Breast epithelium (tissue), 4 donors: ENCODE measurements around the gene PCSK5. TPM values are rescaled to one million over a fixed set of nuclear protein-coding genes. Genes with fewer than 3 reads are reported as not detected.

Experiments
- DNase-seq, 2 donors: peaks; one replicate each; pipeline ENCODE4 v3.0.0-alpha.2; 2019; ENCODE audit warnings: low spot score in 2 of 2
- H3K27ac ChIP-seq, 2 donors: fragments of 200-600 bp; sonication (generic) in 1 of 2; one replicate each; pipeline ENCODE4 v1.5.1; 2016 to 2019; ENCODE audit warnings: mild to moderate bottlenecking in 1 of 2
- H3K27me3 ChIP-seq, 2 donors: fragments of 200-600 bp; sonication (generic) in 1 of 2; one replicate each; pipeline versions ENCODE4 v1.5.1 to v1.6.0; 2017 to 2019; ENCODE audit warnings: control low read depth in 1 of 2, mild to moderate bottlenecking in 1 of 2
- H3K36me3 ChIP-seq: fragments of 200-600 bp; one replicate; pipeline ENCODE4 v1.5.1; 2019
- H3K4me1 ChIP-seq, 2 donors: fragments of 200-600 bp; sonication (generic); one replicate each; pipeline ENCODE4 v1.5.1; 2016 to 2019; ENCODE audit warnings: control low read depth in 1 of 2
- H3K4me3 ChIP-seq, 3 donors: fragments of 200-600 bp; sonication (generic); 1 replicate in 2 of 3; 2 replicates in 1 of 3; pipeline ENCODE4 v1.5.1; 2016 to 2019; ENCODE audit warnings: mild to moderate bottlenecking in 3 of 3, moderate library complexity in 2 of 3
- H3K9me3 ChIP-seq, 2 donors: fragments of 200-600 bp; sonication (generic) in 1 of 2; one replicate each; pipeline ENCODE4 v1.5.1; 2016 to 2019; ENCODE audit warnings: control low read depth in 1 of 2
- POLR2A ChIP-seq: fragments of 450-650 bp; IDR thresholded peaks from one replicate; pipeline ENCODE4 v1.6.1; 2016; ENCODE audit warnings: antibody characterized with exemption, mild to moderate bottlenecking, moderate library complexity
- POLR2AphosphoS5 ChIP-seq, 3 donors: sonication (generic); formaldehyde crosslinking; IDR thresholded peaks; one replicate each; pipeline ENCODE4 v1.6.1; 2017; ENCODE audit warnings: antibody characterized with exemption in 3 of 3
- intact Hi-C: fragments of 100-400 bp; cut with DNase I; formaldehyde crosslinking; loops from one replicate; pipeline ENCODE4 v1.15.1; 2023; ENCODE audit warnings: low total_unique reads
- total RNA-seq, 3 donors: library from RNA; depleted of rRNA; stranded (reverse); fragments of >200 nt; gene quantifications; one replicate each; pipeline ENCODE4 v1.1.0, GENCODE V29; 2016
- TF ChIP-seq, protein P1 (sequence below), 3 donors: fragments of 450-650 bp; IDR thresholded peaks; one replicate each; pipeline ENCODE4 v1.5.1; 2016 to 2017; ENCODE audit warnings: antibody characterized with exemption in 3 of 3, mild to moderate bottlenecking in 3 of 3, moderate library complexity in 3 of 3

The PCSK5 gene
- total RNA-seq, 3 donors from 2014 or later, result 12.7 to 21.0 (median 19.0) TPM

GRCh38 chr9:76338418-76338817 is 447.9 kb downstream of the PCSK5 start:
- intact Hi-C loops, result no loop called here
- H3K4me3 ChIP-seq, result no peak overlapping the region
- H3K27ac ChIP-seq, result no peak overlapping the region

DNA sequence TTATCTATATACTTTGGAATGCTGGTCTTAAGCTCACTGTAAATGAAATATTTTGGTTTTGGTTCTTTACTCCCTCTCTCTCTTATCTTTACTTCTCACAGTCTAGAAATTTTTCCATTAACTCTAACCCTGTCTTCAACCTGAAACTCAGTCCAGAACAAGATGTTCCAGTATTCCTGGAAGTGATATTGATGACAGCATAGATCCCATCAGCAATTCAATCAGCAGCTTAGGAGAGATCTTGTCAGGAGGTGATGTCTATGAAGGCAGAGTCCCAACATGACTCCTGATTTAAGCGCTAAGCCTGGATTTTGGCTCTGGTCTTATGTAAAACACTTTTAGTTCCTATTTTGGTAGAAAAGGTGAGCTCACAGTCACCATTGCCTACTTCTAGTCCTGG is 451.1 kb downstream of the PCSK5 start:
- Histone ChIP-seq H3K9me3 (no peaks in the 10 kb centered on the region), H3K36me3 (no peaks in the 10 kb centered on the region), H3K27me3 (no peaks in the 10 kb centered on the region), H3K4me3 (no peak overlapping the region), H3K4me1 (no peaks in the 10 kb centered on the region), H3K27ac (no peak overlapping the region)
- DNase-seq, result no peak
- intact Hi-C loops, result no loop called here
- TF ChIP-seq, protein P1, sequence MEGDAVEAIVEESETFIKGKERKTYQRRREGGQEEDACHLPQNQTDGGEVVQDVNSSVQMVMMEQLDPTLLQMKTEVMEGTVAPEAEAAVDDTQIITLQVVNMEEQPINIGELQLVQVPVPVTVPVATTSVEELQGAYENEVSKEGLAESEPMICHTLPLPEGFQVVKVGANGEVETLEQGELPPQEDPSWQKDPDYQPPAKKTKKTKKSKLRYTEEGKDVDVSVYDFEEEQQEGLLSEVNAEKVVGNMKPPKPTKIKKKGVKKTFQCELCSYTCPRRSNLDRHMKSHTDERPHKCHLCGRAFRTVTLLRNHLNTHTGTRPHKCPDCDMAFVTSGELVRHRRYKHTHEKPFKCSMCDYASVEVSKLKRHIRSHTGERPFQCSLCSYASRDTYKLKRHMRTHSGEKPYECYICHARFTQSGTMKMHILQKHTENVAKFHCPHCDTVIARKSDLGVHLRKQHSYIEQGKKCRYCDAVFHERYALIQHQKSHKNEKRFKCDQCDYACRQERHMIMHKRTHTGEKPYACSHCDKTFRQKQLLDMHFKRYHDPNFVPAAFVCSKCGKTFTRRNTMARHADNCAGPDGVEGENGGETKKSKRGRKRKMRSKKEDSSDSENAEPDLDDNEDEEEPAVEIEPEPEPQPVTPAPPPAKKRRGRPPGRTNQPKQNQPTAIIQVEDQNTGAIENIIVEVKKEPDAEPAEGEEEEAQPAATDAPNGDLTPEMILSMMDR (IDR thresholded peaks at IDR 0.05), result no peak
- no peak for TF ChIP-seq POLR2A
- no peak for TF ChIP-seq POLR2AphosphoS5 (IDR thresholded peaks at IDR 0.05)

More at GRCh38 chr9:76338418-76338817, 447.9 kb downstream of the PCSK5 start:
- no peak for TF ChIP-seq POLR2A
- TF ChIP-seq POLR2AphosphoS5 (IDR thresholded peaks at IDR 0.05), result no peak
- TF ChIP-seq, protein P1 (IDR thresholded peaks at IDR 0.05), result no peak
- Histone ChIP-seq H3K4me1 (no peaks in the 10 kb centered on the region), H3K36me3 (no peaks in the 10 kb centered on the region), H3K9me3 (no peaks in the 10 kb centered on the region), H3K27me3 (no peaks in the 10 kb centered on the region)
- no peak for DNase-seq

DNA sequence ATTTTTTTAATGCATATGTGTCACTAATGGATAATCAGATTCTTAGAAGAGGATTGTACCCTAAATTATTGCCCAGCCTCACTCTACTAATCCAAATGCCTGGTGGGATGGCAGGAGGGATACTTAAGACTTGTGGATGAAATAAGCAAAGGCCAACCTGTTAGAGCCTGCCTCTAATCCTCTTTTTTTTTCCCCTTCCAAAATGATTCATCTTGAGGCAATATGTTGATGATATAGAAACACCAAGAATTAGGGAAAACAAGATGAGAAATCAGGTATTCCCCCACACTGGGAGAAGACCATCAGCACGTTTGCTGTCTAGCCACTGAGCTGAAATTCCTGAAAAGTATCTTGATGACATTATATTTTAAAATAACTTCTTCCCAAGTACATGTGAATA is 451.7 kb downstream of the PCSK5 start:
- Histone ChIP-seq H3K27ac (no peak overlapping the region), H3K4me1 (no peaks in the 10 kb centered on the region), H3K27me3 (no peaks in the 10 kb centered on the region), H3K36me3 (no peaks in the 10 kb centered on the region), H3K9me3 (no peaks in the 10 kb centered on the region), H3K4me3 (no peak overlapping the region)
- TF ChIP-seq, protein P1 (IDR thresholded peaks at IDR 0.05), result no peak
- TF ChIP-seq POLR2A, result no peak
- no peak for TF ChIP-seq POLR2AphosphoS5 (IDR thresholded peaks at IDR 0.05)
- intact Hi-C loops, result no loop called here
- no peak for DNase-seq

- Histone ChIP-seq H3K27ac (no peak overlapping the region), H3K4me1 (no peaks in the 10 kb centered on the region), H3K4me3 (no peak overlapping the region), H3K9me3 (no peaks in the 10 kb centered on the region), H3K36me3 (no peaks in the 10 kb centered on the region), H3K27me3 (no peaks in the 10 kb centered on the region)
- no peak for DNase-seq
- TF ChIP-seq POLR2AphosphoS5 (IDR thresholded peaks at IDR 0.05), result no peak
- TF ChIP-seq POLR2A, result no peak
- TF ChIP-seq, protein P1 (IDR thresholded peaks at IDR 0.05), result no peak
- intact Hi-C loops, result no loop called here
Measured at GRCh38 chr9:76342858-76343257, 452.4 kb downstream of the PCSK5 start.

DNA sequence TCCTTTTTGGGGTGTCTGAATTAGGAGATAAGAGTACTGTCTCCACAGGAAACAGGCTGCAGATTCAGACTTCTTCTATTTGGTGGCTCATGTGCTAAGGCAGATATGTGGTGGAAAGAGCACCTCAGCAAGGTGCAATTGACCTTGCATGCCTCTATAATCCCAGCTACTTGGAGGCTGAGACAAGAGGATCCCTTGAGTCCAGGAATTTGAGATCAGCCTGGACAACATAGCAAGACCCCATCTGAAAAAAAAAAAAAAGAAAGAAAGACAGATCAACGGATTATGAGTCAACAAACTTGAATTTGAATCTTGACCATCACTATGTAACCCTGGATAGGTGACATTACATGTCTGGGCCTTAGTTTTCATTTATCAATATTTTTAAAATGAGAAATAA is 459.4 kb downstream of the PCSK5 start:
- no peaks in the 10 kb centered on the region for H3K27me3 ChIP-seq
- intact Hi-C loops, result no loop called here
- H3K4me1 ChIP-seq, result no peaks in the 10 kb centered on the region
- TF ChIP-seq POLR2AphosphoS5 (IDR thresholded peaks at IDR 0.05) (no peak), POLR2A (no peak)
- TF ChIP-seq, protein P1 (IDR thresholded peaks at IDR 0.05), result no peak
- H3K4me3 ChIP-seq, result no peak overlapping the region
- no peaks in the 10 kb centered on the region for H3K9me3 ChIP-seq
- H3K27ac ChIP-seq, result no peak overlapping the region
- H3K36me3 ChIP-seq, result no peaks in the 10 kb centered on the region
- no peak for DNase-seq
